G401.6 (cell line): ENCODE measurements around the gene TP53AIP1.
A peak's percentile ranks its signal among the peaks of the same experiment; 100 is the strongest.

Experiments
- FAIRE-seq: peaks from 2 replicates; lab custom pipeline; 2012; peaks lifted over from hg19 to GRCh38; lab: Jason Lieb, UNC

The TP53AIP1 gene

GRCh38 chr11:128942817-128943427 is at the start of gene TP53AIP1:
TSS of gene TP53AIP1 (minus strand) at chr11:128942871. CDS start at chr11:128937818, 5,053 bp downstream.
- no peak for FAIRE-seq

DNA sequence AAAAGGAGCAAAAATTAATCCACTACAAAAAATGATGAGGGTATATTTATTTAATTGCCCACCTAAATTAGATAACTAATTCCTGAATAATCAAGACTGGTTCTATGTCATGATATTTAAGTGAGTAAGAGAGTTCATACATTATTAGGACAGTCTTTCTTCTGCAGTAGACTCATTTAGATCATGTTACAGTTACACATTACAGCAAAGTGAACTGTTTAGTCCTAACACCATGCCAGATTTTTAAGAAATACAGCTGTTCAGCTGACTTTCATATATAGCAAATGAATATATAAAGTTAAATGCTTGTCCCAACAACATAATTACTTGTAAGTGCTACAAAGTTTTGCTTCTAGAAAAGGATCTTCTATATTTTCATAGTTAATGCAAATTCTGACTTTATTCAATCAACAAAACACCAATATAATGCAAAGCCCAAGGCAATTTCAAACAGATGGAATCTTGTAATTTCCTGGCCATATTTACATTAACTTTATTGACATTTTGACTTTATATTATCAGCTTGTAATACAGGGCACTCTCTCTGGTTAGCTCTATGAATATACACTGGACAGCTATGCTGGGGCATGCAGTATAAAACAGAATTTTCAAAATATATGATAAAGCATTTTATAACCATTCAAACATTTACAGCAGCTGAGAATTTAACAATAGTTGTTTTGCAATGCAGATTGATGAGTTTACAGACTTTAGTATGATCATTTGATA is 45.7 kb upstream of the TP53AIP1 start:
- no peak for FAIRE-seq

DNA sequence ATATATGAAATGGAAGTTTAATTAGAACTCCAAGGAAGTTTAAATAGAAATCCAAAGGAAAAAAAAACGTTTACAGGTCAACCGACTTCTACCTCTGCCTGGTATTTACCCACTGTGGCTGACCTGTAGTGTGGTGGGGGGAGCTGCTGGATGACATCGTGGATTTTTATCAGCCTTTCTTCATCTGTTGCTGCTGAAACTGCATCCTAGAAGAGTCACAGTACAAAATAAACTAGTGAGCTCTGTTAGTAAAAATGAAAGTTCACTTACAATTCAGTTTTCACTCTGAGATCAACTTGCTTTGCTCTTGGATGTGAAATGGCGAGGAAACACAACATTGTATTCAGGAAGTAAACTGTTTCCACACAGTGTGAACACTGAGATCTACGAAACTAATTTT is 43.2 kb upstream of the TP53AIP1 start:
- FAIRE-seq, result no peak

GRCh38 chr11:128983023-128983422 is 40.4 kb upstream of the TP53AIP1 start:
- FAIRE-seq, result no peak

DNA sequence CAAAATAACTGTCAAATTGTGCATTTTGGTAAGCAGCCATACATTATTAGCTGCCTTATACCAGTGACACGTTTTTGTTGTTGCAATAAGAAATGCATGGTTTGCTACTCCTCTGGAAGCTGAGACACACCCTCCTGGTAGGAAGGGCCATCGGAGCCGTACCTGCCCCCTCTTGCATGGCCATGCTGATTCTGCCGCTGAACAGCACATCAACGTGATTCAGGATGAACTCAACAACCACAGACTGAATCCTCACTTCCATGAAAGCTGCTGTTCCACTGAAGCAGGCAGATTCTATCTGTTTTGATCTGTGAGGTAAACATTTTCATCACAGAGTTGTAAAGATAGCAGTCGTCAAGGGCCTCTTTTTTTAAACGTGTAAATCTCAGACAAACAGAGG is 38.6 kb upstream of the TP53AIP1 start:
- FAIRE-seq, result no peak

DNA sequence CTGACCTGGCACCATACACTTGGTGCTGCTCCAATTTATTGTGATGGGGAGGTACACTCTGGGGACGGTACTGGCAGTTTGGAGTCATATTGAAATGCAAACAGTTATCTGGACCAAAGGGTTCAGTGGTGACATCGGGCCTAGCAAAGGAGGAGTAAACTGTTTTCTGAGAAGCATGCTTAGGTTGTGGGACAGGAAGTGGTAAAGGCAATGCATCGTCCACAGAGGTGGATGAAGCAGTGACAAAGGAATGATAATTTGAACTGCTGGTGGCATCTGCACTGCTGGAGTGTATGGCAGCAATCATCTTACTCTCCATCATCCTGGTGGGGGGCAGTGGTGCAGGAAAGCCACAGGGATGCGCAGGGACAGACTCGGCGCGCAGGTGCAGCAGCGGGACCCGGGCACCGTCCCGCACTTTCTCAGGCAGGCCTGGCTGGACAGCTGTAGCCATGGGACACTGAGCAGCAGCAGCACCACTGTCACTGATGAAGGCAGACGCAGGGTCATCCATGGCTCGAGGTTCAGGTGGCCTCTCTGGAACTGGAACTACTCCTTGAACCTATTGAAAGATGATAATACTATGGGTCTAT is 28.0 kb upstream of the TP53AIP1 start:
- FAIRE-seq, result no peak

DNA sequence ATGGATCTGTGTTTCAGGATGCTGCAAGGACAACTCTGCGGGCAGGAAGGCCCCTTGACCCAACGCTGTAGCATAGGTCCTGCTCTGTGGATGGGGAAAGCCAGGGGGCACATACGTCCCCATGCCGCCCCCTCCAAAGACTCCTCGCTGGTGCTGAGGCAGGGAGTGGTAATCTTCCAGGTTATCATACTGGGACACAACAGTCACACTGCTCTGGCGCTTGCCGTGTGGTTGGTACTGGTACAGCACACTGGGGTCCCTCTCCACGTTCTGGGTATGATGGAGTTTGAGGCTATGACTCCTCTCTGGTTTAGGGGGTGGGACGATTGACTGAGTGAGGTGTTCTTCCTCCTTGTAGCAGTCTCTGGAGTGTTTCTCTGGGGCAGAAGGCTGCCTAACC is 26.2 kb upstream of the TP53AIP1 start:
- FAIRE-seq, result no peak

DNA sequence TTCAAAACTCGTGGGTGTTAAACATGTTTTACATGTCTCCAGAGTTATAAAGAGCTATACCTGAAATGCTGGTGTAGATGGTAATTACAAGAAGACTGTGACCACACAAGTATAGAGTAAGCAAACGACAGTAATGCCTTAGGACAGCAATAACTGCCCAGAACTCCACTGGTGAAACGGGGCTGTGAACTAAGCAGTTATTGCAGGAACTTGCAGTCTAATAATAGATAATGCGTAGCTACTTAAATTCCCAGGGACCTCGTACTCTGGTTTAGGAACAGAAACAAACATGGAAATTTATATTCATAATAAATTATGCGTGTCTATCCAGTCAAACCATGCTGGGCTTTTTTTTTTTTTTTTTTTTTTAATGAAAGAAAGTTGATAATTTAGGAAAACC is 24.9 kb upstream of the TP53AIP1 start:
- no peak for FAIRE-seq

DNA sequence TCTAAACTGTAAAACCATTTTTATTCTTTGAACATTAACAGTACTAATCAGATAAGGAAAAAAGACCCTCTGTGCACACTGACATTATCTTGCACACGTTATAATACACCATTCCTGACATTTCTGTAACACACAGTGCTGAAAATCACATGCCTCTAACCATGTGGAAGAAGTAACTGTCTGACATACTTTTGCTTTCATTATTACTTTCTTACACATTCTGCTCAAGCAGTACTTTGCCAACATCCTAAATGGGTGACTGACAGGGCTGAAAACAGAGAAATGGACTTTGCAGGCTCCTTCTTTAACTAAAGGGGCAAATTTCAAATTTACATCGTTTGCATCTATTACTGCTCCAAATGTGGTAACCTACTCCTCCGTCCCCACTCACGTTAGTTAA is 22.8 kb upstream of the TP53AIP1 start:
- no peak for FAIRE-seq

GRCh38 chr11:128964463-128964930 is 21.8 kb upstream of the TP53AIP1 start:
- no peak for FAIRE-seq

GRCh38 chr11:128963744-128964325 is 21.2 kb upstream of the TP53AIP1 start:
- FAIRE-seq, result no peak

DNA sequence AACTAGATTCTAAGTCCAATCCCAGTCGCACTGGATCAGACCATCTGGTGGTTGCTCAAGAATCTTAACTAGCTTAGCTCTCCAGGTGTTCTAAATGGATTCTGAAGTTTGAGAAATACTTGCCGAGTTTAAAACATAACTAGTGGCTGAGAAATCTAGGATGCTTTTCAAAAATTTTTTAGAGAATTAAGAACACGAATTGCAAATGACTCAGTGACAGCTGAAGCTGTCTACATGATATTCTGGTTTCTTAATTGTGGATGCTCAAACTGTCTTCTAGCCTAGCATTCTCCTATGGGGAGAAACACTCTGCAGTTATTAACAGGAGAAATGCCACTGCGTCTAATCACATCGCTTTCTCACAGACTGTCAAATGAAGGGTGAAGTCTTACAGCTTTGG is 20.2 kb upstream of the TP53AIP1 start:
- FAIRE-seq, result no peak

GRCh38 chr11:128961645-128962044 is 19.0 kb upstream of the TP53AIP1 start:
- FAIRE-seq, result no peak

DNA sequence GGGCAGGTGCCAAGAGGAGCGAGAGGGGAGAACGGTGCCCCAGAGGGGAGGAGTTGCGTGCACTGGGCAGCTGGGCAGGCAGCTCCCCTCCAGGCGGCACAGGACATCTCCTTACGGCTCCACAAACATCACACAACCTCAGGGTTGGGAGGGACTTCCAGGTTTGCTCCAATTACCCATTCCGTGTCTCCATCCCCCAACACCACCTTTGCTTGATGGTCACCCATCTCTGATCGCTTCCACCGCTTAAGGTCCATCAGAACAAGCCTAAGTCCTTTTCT is 14.5 kb upstream of the TP53AIP1 start:
- FAIRE-seq, result no peak

DNA sequence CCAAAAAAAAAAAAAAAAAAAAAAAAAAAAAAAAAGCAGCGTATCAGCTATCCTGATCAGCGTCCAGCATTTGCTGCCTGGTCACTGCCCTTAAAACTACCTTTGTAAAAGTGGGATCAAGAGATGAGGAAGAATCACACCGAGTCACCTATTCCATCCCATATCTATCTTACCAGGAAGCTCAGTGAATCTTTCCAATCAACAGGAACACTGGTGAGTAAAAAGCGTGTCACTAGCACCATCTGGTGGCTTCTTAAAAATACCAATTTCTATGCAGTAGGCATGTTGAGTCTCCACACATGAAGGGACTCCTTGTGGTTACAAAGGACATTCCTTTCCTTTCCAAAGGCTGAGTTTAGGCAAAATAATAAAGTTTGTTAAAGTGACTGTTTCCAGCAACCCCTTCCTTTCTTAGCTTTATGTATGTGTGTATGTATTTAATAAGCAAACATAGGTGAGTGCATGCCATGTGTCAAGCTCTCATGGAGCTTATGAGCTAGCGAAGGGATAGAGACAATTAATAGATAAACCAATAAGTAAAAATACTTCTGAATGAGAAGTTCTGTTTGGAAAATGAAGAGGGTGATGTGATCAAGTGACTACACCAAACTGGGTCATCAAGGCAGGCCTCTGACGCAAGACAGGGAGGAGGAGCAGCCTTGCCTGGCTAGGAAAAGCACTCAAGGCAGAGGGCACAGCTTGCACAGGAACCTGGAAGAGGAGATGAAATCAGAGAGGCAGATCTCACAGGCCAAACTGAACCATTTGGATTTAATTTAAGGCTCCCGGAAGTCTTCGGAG is 13.9 kb upstream of the TP53AIP1 start:
- FAIRE-seq, result peak; percentile 60

GRCh38 chr11:128955636-128956035 is 13.0 kb upstream of the TP53AIP1 start:
- FAIRE-seq, result no peak

DNA sequence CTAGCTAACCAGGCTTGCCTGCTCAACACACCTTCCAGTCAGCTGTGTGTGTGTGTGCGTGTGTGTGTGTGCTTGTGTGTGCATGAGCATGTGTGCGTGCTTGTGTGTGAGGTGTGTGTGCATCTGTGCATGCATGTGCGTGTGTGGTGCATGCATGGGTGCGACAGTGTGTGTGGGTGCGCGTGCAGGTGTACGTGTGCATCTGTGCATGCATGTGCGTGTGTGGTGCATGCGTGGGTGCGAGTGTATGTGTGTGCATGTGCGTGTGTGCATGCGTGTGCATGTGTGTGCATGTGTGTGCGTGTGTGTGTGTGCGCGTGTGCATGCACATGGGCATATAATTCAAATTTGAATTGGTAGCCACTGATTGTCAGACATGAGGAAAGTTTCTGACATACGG is 10.5 kb upstream of the TP53AIP1 start:
- no peak for FAIRE-seq

DNA sequence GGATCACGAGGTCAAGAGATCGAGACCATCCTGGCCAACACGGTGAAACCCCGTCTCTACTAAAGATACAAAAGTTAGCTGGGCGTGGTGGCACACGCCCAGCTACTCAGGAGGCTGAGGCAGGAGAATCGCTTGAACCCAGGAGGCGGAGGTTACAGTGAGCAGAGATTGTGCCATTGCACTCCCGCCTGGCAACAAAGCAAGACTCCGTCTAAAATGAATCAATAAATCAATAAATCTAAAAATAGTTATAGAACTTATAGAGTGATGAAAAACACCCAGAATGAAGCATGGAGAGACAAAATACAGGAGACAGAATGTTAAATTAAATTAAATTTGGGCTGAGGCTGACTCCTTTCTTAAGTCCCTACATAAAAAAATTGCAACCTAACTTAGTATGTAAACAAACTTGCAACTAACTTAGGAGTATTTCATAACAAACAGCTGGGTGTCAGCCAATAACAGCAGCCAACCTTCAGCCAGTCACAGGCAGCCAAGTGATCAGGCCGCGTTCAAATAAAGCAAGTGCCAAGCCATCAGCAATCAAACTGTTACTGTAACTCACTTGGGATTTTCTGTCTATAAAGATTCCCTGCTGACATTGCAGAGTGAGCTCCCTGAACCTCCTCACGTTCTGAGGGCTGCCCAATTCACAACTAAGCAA is 7.3 kb upstream of the TP53AIP1 start:
- no peak for FAIRE-seq

DNA sequence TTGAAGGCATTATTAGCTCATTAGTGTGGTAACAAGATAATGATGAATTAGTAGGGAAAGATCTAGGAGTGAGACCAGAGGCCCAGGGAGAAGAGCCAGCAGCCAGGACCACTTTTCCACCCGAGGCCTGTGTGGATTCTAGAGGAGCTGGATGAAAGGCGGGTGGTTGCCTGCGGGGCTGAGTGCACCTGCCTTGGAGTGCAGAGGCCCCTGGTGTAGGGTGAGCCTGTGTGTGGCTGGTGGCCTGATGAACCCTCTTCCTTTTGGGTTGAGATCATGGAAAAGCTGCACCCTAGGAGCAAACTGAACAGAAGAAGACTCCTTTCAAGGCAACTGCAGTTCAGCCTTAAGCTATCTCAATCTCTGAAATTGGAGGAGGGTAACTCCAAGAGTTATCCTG is 5.9 kb upstream of the TP53AIP1 start:
- no peak for FAIRE-seq

DNA sequence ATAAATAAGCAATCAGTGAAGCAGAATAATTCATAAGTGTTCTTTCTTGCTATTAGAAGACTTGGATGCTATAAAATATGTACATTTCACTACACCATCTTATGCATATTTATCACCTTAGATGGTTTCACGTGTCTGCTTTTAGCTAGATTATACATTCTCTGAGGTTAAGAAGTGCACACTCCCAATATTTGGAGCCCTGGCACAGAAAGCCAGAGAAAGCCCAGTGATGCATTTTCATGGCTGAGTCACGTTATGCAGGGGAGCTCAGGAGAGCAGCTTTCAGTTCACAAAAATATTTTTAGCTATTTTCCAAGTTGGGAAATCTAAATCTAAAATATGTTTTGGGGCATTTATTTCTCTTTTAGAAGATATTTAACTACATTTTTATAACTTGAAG is 5.1 kb upstream of the TP53AIP1 start:
- no peak for FAIRE-seq

DNA sequence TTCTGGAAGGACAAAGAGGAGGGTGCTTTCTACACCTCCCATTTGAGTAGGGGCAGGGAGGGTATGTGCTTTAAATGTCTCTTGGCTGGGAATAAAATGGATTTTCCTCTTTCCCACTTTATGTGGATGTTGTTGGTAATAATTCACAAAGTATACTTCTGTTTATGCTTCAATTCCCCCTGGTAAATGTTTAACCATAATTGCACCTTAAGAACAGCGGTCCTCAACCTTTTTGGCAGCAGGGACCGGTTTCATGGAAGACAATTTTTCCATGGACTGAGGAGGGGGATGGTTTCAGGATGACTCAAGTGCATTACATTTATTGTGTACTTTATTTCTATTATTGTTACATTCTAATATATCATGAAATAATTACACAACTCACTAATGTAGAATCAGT is 4.0 kb upstream of the TP53AIP1 start:
- no peak for FAIRE-seq

GRCh38 chr11:128943428-128943976 is 831 bp upstream of the TP53AIP1 start:
- FAIRE-seq, result no peak
